B cell (primary cell): ENCODE data around the gene PLD4. TPM values are rescaled to one million over a fixed set of nuclear protein-coding genes. Genes with fewer than 3 reads are reported as not detected.

ENCODE experiments used
- ATAC-seq: fragments of 200-7000 bp; cut with Tn5 transposase; one replicate; pipeline ENCODE4 v1.10.0; 2021; ENCODE audit warnings: low read depth, mild to moderate bottlenecking, moderate number of reproducible peaks, moderate library complexity
- CTCF ChIA-PET: fragments of 350-600 bp; sonication (Branson Sonifier 250); formaldehyde crosslinking; loops from one replicate; lab custom pipeline; 2021; ENCODE audit warnings: antibody characterized with exemption, inconsistent platforms; lab: Charles Lee
- POLR2A ChIA-PET: fragments of 350-600 bp; sonication (Branson Sonifier 250); formaldehyde crosslinking; loops from one replicate; lab custom pipeline; 2021; ENCODE audit warnings: antibody characterized with exemption; lab: Charles Lee
- DNase-seq: peaks from one replicate; pipeline ENCODE4 v3.0.0; 2013
- H2AFZ ChIP-seq: 2 replicates; pipeline ENCODE4 v1.6.1; 2012; ENCODE audit warnings: mild to moderate bottlenecking, low read depth, low read length; ENCODE audit not compliant: insufficient read depth, poor library complexity, severe bottlenecking
- H3K27ac ChIP-seq, 2 donors: 1 replicate in 1 of 2; 2 replicates in 1 of 2; pipeline ENCODE4 v1.5.1; 2012 to 2013; ENCODE audit warnings: low read length in 2 of 2, mild to moderate bottlenecking in 2 of 2, moderate library complexity in 1 of 2
- H3K27me3 ChIP-seq, 4 experiments: fragments of 200-600 bp in 1 of 4; sonication (generic) in 1 of 4; replicated peaks in 1 of 4; 1 replicate in 2 of 4; 2 replicates in 2 of 4; pipeline versions ENCODE4 v1.6.1 to v1.7.0; 2013 to 2016; ENCODE audit warnings: low read length in 3 of 4, mild to moderate bottlenecking in 2 of 4, mixed read lengths in 1 of 4, moderate library complexity in 1 of 4; ENCODE audit not compliant: insufficient read depth in 4 of 4, control insufficient read depth in 3 of 4; ENCODE audit errors: control extremely low read depth in 1 of 4
- H3K36me3 ChIP-seq, 2 experiments: replicated peaks in 1 of 2; 1 replicate in 1 of 2; 2 replicates in 1 of 2; pipeline versions ENCODE4 v1.6.1 to v1.7.1; 2013; ENCODE audit warnings: low read length in 1 of 2; ENCODE audit not compliant: insufficient read depth in 2 of 2, control insufficient read depth in 1 of 2; ENCODE audit errors: control extremely low read depth in 1 of 2, extremely low read depth in 1 of 2
- H3K4me1 ChIP-seq, 2 donors: fragments of 200-600 bp in 1 of 2; sonication (generic) in 1 of 2; 1 replicate in 1 of 2; 2 replicates in 1 of 2; pipeline versions ENCODE4 v1.5.1 to v1.6.1; 2013 to 2017; ENCODE audit warnings: low read length in 2 of 2; ENCODE audit not compliant: control insufficient read depth in 2 of 2, insufficient read depth in 2 of 2
- H3K4me2 ChIP-seq: replicated peaks from 2 replicates; pipeline ENCODE3; 2012; ENCODE audit warnings: mild to moderate bottlenecking, low read depth, low read length; ENCODE audit not compliant: poor library complexity, severe bottlenecking
- H3K4me3 ChIP-seq, 5 experiments: fragments of 200-600 bp in 1 of 5; sonication (generic) in 1 of 5; 1 replicate in 3 of 5; 2 replicates in 2 of 5; pipeline versions ENCODE4 v1.5.1 to v1.7.0; 2011 to 2016; ENCODE audit warnings: low read length in 4 of 5, mild to moderate bottlenecking in 4 of 5, low read depth in 2 of 5, control low read depth in 1 of 5, moderate library complexity in 1 of 5; ENCODE audit not compliant: insufficient read depth in 1 of 5; ENCODE audit errors: control extremely low read depth in 1 of 5, extremely low read depth in 1 of 5
- H3K79me2 ChIP-seq: fragments of 200-600 bp; sonication (generic); one replicate; pipeline ENCODE4 v1.6.0; 2016; ENCODE audit warnings: low read length; ENCODE audit not compliant: control insufficient read depth, insufficient read depth
- H3K9ac ChIP-seq: fragments of 200-600 bp; sonication (generic); 2 replicates; pipeline ENCODE4 v1.6.1; 2017; ENCODE audit warnings: mild to moderate bottlenecking, low read length, moderate library complexity
- H3K9me3 ChIP-seq, 3 donors: one replicate each; pipeline versions ENCODE4 v1.6.1 to v1.7.1; 2013; ENCODE audit warnings: low read length in 2 of 3; ENCODE audit not compliant: control insufficient read depth in 2 of 3, insufficient read depth in 1 of 3; ENCODE audit errors: control extremely low read depth in 1 of 3
- H4K20me1 ChIP-seq: 2 replicates; pipeline ENCODE4 v1.6.0; 2012; ENCODE audit warnings: mild to moderate bottlenecking, low read length; ENCODE audit not compliant: insufficient read depth, control insufficient read depth, poor library complexity, severe bottlenecking
- H3K27ac Mint-ChIP-seq: one replicate; pipeline ENCODE4 v1.8.0; 2021; ENCODE audit warnings: mixed read lengths
- H3K27me3 Mint-ChIP-seq: one replicate; pipeline ENCODE4 v1.8.0; 2021; ENCODE audit warnings: mixed read lengths
- H3K4me1 Mint-ChIP-seq: one replicate; pipeline ENCODE4 v1.8.0; 2021; ENCODE audit warnings: mixed read lengths
- H3K4me3 Mint-ChIP-seq: one replicate; pipeline ENCODE4 v1.8.0; 2021; ENCODE audit warnings: mixed read lengths
- H3K9me3 Mint-ChIP-seq: one replicate; pipeline ENCODE4 v1.8.0; 2022; ENCODE audit warnings: mixed read lengths; ENCODE audit not compliant: insufficient read depth
- EZH2 ChIP-seq: IDR thresholded peaks from 2 replicates; pipeline ENCODE4 v1.6.1; 2012; ENCODE audit warnings: borderline replicate concordance, low read depth, mild to moderate bottlenecking, moderate library complexity, low read length; ENCODE audit not compliant: insufficient read depth, poor library complexity, severe bottlenecking
- WGBS: methylation state at CpG from one replicate; pipeline ENCODE4 v1.1.5; 2013; ENCODE audit warnings: missing lambda C conversion rate; ENCODE audit not compliant: insufficient coverage; 5-methylcytosine and 5-hydroxymethylcytosine counted together
- intact Hi-C: fragments of 100-400 bp; cut with micrococcal nuclease; formaldehyde crosslinking; loops from one replicate; pipeline ENCODE4 v1.10.0; 2022
- polyA plus RNA-seq: library from polyadenylated mRNA; depleted of rRNA; stranded (reverse); fragments of >200 nt; gene quantifications from 2 replicates; pipeline ENCODE4 v1.2.3, GENCODE V29; 2012
- total RNA-seq, 2 donors: library from RNA; stranded (reverse); fragments of 120-200 nt in 1 of 2; gene quantifications; 1 replicate in 1 of 2; 2 replicates in 1 of 2; pipeline versions ENCODE4 v1.2.3 to v1.2.4, GENCODE V29; 2013 to 2022
- TF ChIP-seq, protein P1 (sequence below): fragments of 200-600 bp; IDR thresholded peaks from one replicate; pipeline ENCODE4 v1.8.0; 2022; ENCODE audit warnings: antibody characterized with exemption, mild to moderate bottlenecking

PLD4 gene
- total and polyA plus RNA-seq, 2 donors (not counting 1 experiment from before 2014, with no cell fraction given): 49.9 to 79.7 TPM

DNA sequence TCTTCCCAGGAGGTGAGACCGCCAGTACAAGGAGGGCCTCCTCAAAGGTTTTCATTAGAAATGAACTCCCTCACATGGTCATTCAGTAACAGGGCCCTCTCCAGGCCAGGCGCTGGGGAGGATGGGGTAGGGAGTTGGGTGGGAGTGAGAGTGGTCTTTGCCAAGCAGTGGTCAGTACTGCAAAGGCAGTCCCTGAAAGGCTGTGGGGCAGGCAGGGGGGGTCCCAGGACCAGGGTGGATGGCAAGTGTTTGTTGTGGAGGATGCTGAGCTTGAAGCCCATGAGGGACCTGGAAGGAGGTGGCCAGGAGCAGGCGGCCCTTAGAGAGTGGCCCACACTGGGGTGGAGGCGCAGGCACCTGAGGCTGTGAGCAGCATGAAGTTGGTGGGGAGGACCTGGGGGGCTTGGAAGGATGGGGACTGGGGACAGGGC lies 33.5 kb upstream of the PLD4 start:
- POLR2A ChIA-PET: no interaction called here
- Histone ChIP-seq H3K9ac (no peak overlapping the region), H3K4me1 (no peaks in the 10 kb centered on the region), H3K9me3 (no peaks in the 10 kb centered on the region), H3K27ac (no peak overlapping the region), H3K36me3 (no peaks in the 10 kb centered on the region), H2AFZ (no peak overlapping the region), H3K4me3 (no peak overlapping the region), H3K79me2 (no peaks in the 10 kb centered on the region), H3K4me2 (no peak overlapping the region), H3K27me3 (no peaks in the 10 kb centered on the region), H4K20me1 (no peaks in the 10 kb centered on the region)
- Mint-ChIP-seq H3K27me3 (no peaks in the 10 kb centered on the region), H3K27ac (no peak overlapping the region), H3K4me1 (no peaks in the 10 kb centered on the region), H3K9me3 (no peaks in the 10 kb centered on the region), H3K4me3 (no peak overlapping the region)
- intact Hi-C loops: no loop called here
- TF ChIP-seq, protein P1, sequence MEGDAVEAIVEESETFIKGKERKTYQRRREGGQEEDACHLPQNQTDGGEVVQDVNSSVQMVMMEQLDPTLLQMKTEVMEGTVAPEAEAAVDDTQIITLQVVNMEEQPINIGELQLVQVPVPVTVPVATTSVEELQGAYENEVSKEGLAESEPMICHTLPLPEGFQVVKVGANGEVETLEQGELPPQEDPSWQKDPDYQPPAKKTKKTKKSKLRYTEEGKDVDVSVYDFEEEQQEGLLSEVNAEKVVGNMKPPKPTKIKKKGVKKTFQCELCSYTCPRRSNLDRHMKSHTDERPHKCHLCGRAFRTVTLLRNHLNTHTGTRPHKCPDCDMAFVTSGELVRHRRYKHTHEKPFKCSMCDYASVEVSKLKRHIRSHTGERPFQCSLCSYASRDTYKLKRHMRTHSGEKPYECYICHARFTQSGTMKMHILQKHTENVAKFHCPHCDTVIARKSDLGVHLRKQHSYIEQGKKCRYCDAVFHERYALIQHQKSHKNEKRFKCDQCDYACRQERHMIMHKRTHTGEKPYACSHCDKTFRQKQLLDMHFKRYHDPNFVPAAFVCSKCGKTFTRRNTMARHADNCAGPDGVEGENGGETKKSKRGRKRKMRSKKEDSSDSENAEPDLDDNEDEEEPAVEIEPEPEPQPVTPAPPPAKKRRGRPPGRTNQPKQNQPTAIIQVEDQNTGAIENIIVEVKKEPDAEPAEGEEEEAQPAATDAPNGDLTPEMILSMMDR: no peak
- no peak for TF ChIP-seq EZH2
- CTCF ChIA-PET: no interaction called here
- ATAC-seq (no peak), DNase-seq (no peak)
- 87% methylated on average over 3 of the region's 4 CpGs for WGBS

- no peak overlapping the region for H3K27ac Mint-ChIP-seq
- DNase-seq (peak; percentile 13), ATAC-seq (no peak)
These were observed 32.8 kb upstream of the PLD4 start for GRCh38 chr14:104891664-104892530.

More at GRCh38 chr14:104891664-104892530, 32.8 kb upstream of the PLD4 start:
- Histone ChIP-seq H3K36me3 (no peaks in the 10 kb centered on the region), H2AFZ (no peak overlapping the region), H3K9ac (no peak overlapping the region), H3K4me2 (no peak overlapping the region), H3K79me2 (no peaks in the 10 kb centered on the region), H3K9me3 (no peaks in the 10 kb centered on the region), H3K4me1 (peaks cover 0 to 5% of the 10 kb centered on the region in 2 donors), H4K20me1 (no peaks in the 10 kb centered on the region), H3K27me3 (no peaks in the 10 kb centered on the region), H3K27ac (no peak overlapping the region), H3K4me3 (no peak overlapping the region)
- Mint-ChIP-seq H3K4me1 (peaks cover 4% of the 10 kb centered on the region), H3K27me3 (peaks cover 5% of the 10 kb centered on the region), H3K9me3 (no peaks in the 10 kb centered on the region), H3K4me3 (no peak overlapping the region)
- intact Hi-C loops: no loop called here
- ChIA-PET POLR2A (no interaction called here), CTCF (no interaction called here)
- no peak for TF ChIP-seq EZH2
- TF ChIP-seq, protein P1: no peak
- 72% methylated on average over 13 of the region's 13 CpGs for WGBS
